HG03442 (cell line): Measurements from ENCODE around the gene STUB1.
A peak's percentile ranks its signal among the peaks of the same experiment; 100 is the strongest.

Experiments used
- ATAC-seq: cut with Tn5 transposase; IDR thresholded peaks from one replicate; pipeline ENCODE4 v1.9.1; 2021; ENCODE audit warnings: mild to moderate bottlenecking, moderate library complexity; ENCODE audit not compliant: unreplicated experiment

Gene STUB1

DNA sequence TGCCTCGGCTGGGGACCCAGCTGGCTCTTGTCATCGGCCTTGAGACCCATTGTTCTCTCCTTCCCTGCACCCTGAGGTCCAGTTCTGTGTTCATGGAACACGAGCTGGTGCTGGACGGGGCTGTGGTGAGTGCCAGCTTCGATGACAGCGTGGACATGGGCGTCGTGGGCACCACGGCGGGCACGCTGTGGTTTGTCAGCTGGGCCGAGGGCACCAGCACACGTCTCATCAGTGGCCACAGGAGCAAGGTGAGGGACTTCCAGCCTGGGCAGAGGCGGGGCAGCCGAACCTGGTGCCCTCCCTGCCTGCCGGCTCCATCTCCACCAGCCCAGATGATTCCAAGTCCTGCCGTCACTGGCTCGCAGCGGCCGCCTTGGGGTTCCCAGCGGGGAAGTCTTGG, 17.6 kb upstream of the STUB1 start:
- no peak for ATAC-seq

DNA sequence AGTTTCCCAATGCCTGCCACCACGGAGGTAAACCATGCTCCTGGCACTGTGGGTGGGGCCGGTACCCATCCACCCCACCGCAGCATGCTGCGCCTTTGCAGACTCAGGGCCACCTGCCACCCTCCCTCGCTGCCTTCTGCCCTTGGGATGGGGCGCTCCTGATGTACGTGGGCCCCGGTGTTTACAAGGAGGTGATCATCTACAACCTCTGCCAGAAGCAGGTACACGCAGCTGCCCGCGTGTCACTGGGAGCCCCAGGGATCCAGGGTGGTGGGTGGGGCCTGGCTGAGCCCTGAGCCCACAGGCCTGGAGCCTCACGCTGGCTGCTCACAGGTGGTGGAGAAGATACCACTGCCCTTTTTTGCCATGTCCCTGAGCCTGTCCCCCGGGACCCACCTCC, 13.6 kb upstream of the STUB1 start:
- no peak for ATAC-seq

DNA sequence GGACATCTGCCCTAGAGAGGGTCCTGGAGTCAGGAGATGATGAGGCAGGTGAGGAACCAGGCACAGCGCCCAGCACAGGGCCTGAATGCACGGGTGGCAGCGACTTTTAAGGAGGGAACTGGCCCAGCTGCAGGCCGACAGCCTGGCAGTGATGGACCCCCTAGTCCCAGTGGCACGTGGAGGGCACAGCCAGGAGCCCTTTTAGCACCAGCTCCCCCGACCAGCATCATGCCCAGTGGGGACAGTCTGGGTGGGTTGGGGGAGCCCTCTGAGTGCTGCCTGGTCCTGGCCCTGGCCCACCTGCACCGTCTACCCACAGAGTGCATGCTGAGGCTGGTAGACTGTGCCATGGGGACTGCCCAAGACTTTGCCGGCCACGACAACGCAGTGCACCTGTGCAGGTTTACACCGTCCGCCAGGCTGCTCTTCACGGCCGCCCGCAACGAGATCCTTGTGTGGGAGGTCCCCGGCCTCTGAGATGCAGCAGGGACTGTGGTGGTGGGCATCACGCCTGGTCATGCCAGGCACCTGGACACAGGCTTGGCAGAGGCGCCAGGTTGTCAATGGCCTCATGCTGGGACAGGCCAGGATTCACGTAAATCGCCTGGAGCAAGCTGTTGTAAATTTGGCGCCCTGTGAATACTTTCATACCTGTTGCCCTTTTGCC, 13.0 kb upstream of the STUB1 start:
- no peak for ATAC-seq

DNA sequence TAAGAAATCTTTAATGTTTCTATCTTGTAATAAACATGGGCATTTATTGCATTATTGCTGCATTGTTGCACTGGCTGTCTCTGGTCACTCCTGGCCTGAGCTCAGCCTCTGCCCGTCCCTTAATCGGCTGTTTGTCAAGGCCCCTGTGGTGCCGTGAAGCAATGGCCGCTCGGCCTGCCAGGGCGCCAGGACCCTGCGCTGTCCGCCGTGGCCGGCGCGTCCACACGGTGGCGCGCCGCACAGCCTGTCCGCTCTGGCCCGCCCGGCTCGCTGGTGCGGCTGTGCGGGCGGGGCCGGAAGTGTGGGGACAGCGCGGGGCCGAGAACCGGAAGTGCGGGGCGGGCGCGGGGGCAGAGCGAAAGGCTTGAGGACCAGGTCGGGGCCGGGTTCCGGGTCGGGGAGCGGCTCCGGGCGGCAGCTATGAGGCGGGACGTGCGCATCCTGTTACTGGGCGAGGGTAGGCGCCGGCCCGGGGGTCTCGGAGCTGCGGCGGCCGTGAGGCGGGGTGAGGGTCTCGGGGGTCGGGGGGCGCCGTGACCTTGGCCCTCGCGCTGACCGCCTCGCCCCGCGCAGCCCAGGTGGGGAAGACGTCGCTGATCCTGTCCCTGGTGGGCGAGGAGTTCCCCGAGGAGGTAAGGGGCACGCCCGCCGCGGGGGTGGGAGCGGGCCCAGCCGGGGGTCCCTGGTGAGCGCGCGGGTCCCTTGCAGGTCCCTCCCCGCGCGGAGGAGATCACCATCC, 12.3 kb upstream of the STUB1 start, which contains the start of gene RHOT2:
Gene RHOT2 (plus strand): TSS at position 353 of the 739 bp plus-strand sequence. CDS start 68 bp downstream, at position 421.
- ATAC-seq: peak; percentile 83

DNA sequence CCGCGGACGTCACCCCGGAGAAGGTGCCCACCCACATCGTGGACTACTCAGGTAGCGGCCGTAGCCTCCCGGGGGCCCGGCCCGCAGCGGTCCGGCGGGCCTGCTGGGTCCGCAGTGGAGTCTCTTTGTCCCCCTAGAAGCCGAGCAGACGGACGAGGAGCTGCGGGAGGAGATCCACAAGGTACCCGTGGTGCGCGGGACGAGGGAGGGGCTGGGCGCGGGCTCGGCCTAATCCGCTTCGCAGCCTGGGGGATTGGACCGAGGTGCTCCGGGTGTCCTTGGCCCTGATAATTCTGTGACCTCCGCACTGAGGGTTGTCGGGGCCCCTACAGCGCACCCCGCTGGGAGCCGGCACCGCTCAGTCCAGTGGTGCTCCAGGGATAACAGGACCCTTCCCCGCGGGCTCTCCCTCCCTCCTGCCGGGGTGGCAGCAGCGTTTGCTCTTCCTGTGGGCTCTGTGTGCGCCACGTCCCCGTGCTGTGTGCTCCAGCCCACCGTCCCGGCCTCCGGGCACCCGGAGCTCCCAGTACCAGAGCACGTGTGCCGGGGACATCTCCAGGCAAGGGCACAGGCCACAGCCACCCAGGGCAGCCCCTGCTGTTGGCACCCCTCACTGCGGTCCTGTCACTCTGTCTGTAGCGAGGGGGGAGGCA, 11.6 kb upstream of the STUB1 start:
- ATAC-seq: no peak

DNA sequence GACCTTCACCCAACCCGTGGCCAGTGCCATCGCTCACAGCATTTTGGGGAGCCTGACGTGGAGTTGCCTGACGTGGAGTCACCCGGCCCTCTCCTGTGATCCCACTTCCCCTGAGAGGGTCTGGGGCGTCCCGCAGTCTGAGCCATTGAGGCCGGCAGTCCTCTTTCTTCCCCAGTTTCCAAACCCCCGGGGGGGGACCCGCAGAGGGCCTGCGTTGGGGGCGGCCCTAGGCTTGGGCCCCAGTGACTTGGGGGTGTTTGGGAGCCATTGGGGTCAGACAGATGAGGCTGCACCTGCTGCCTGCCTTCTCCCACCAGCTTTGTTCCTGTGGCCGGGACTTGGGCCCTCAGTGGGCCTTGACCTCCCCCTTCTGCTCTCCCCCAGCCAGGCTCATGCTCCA, 10.5 kb upstream of the STUB1 start:
- no peak for ATAC-seq

DNA sequence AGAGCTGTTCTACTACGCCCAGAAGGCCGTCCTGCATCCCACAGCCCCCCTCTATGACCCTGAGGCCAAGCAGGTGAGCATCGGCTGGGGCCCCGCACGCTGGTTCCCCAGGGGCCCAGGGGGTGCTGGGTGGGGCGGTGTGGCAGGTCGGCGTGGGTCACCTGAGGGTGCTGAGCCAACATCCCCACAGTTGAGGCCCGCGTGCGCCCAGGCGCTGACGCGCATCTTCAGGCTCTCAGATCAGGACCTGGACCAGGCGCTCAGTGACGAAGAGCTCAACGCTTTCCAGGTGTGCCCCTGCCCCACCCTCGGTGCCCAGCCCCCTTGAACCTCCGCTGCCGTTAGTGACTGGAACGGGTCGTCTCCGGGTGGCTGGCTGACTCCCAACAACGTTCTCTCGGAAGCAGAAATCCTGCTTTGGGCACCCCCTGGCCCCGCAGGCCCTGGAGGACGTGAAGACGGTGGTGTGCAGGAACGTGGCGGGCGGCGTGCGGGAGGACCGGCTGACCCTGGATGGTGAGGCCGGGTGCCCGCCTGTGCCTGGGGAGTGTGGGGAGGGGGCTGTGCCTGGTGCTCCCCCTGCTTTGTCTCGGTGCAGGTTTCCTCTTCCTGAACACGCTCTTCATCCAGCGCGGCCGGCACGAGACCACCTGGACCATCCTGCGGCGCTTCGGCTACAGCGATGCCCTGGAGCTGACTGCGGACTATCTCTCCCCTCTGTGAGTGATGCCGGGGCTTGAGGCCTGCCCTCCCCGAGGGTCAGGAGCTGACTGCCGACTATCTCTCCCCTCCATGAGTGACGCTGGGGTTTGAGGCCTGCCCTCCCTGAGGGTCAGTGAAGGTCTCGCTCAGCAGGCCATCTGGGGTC, 9.5 kb upstream of the STUB1 start:
- ATAC-seq: no peak

DNA sequence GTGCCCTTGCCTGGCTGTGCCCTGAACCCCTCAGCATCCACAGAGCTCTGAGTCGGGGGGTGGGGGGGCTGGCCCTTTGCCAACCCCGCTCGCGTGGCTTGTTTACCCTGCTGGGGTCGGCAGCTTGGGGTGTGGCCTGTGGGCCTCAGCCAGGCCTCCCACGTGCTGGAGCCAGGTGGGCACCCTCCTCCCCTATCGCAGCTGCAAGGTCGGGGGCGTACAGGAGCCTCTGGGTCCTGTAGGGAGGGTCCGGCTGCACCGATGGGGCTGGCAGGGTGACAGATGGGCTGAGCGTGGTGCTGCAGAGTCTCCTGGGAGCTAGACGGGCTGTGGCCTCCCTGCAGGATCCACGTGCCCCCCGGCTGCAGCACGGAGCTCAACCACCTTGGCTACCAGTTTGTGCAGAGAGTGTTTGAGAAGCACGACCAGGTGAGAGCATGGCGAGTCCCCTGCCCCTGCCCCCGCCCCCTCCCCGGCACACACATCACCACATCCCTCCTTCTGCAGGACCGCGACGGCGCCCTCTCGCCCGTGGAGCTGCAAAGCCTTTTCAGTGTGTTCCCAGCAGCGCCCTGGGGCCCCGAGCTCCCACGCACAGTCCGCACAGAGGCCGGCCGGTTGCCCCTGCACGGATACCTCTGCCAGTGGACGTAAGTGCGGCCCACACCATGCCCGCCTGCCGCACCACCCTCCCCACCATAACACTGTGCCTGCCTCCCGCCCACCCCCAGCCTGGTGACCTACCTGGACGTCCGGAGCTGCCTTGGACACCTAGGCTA, 8.7 kb upstream of the STUB1 start:
- no peak for ATAC-seq

DNA sequence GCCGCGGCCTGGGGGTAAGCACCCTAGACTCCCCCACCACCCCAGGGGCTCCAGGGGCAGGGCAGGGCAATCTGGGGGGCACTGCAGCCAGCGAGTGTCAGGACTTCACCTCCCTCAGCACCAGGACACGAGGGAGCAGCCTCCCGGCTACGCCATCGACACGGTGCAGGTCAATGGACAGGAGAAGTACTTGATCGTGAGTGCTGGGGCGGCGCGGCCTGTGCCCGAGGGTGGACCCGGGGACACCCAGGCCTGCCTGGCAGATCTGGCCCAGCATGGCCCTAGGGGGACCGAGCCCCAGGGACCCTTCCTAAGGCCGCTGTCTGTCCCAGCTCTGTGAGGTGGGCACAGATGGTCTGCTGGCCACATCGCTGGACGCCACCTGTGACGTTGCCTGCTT, 7.8 kb upstream of the STUB1 start:
- ATAC-seq: no peak

DNA sequence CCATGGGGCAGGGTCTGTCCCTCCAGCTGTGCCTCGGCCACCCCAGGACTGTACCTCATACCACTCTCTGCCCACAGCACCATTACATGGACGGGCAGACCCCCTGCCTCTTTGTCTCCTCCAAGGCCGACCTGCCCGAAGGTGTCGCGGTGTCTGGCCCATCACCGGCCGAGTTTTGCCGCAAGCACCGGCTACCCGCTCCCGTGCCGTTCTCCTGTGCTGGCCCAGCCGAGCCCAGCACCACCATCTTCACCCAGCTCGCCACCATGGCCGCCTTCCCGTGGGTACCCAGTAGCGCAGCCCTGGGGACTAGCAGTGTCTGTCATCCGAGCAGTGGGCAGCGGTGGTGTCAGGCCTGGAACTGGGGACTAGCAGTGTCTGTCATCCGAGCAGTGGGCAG, 7.4 kb upstream of the STUB1 start:
- ATAC-seq: no peak

DNA sequence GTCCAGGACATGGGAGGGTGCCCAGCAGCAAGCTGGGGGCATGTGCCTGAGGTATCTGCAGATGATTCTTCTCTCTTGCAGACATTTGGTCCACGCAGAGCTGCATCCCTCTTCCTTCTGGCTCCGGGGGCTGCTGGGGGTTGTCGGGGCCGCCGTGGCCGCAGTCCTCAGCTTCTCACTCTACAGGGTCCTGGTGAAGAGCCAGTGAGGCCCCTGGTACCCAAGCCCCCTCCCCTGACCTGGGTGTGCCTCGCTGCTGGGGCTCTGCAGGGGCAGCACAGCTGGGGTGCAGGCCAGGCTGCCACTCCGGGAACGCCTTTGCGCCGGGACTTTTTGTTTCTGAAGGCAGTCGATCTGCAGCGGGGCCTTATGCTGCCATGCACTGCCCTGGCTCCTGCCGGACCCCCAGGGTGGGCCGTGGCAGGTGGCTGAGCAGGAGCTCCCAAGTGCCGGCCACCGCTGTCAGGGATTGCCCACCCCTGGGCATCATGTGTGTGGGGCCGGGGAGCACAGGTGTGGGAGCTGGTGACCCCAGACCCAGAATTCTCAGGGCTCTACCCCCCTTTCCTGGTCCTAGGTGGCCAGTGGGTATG, 6.7 kb upstream of the STUB1 start:
- no peak for ATAC-seq

DNA sequence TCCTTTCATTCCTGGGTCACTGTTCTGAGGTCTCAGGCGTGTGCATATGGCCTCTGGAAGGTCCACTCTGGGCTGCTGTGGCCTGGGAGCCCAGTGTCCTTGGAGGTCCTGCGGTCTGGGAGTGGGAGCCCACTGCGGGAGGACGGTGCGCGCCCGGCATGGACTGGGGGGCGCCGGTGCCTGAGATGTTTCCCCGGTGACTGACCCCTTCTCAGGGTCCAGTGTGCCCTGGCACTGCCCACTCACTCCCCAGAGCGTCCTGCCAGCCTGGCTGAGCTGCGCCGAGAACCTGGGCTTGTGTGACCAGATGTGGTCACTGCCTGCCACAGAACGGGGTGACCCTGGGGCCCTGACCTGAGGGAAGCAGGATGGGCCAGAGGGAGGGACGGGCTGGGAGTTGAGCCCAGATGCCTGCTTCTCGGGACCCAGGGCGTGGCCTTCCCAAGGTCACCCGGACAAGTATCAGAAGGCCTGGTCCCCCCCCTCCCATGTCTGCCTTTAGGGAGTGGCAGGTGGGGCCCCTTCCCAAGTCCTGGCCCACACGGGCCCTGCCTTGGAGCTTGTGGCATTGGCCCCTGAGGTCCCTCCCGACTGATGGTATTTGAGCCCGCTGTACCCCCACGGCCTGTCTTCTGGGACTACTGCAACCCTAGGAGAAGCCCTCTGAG, 5.9 kb upstream of the STUB1 start:
- ATAC-seq: no peak

DNA sequence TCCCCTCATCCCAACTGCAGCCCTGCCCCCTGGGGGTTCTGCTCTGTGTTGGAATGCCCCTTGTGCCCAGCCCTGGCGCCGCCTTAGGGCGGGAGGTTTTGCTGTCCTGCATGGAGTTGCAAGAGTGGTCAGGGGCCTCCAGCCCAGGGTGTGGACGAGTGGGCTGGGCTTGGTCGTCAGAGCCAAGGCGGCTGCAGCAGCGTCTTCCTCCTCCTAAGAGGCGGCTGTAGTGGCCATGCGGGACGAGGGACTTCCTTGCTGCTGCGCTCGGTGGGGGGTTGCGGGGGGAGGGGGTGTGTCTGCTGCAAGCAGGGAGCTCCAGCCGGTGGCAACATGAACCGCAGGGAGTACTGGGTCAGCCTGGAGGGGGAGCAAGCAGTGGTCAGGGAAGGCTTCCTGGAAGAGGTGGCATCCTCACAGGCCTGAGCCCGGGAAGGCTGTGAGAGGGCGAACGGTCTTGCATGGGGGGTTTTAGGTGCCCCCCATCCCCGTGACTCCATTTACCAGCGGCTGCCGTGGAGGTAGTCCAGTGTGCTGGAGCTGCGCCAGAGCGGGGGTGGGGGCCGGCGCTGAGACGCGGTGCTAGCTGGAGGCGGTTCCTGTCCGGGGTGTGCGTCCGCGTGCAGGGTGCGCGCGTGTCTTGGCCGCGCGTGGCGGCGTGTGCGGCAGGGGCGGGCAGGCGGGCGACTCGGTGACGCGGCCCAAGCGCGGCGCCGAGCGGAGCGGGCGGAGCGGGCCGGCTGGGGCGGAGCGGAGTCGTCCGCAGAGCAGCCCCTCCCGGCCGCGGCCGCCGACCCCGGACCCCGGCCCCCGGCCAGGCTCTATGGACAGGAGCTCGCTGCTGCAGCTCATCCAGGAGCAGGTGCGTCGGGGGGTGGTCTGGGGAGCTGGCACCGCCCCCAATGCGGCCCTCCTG, 5.0 kb upstream of the STUB1 start, which contains the start of gene RHBDL1:
Gene RHBDL1 (plus strand): TSS at position 704 of the 916 bp plus-strand sequence. CDS start 120 bp downstream, at position 824.
- no peak for ATAC-seq

DNA sequence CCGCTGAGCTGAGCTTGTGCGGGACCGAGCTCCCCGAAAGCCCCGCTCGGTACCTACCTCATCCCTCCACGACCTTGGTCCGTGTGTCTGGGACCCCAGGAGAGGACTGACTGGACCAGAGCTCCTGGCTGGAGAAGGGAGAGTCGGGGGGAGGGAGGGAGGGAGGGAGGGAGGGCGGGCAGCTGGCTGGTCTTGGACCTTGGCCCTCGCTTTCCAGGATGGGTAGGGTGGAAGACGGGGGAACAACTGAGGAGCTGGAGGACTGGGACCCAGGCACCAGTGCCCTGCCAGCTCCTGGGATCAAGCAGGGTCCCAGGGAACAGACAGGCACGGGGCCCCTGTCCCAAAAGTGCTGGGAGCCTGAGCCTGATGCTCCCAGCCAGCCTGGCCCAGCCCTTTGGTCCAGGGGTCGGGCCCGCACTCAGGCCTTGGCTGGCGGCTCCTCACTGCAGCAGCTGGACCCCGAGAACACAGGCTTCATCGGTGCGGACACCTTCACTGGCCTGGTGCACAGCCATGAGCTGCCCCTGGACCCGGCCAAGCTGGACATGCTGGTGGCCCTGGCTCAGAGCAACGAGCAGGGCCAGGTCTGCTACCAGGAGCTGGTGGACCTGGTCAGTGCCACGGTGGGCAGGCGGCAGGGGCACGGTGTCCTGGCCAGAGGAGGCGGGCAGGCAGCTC, 4.2 kb upstream of the STUB1 start:
- no peak for ATAC-seq

DNA sequence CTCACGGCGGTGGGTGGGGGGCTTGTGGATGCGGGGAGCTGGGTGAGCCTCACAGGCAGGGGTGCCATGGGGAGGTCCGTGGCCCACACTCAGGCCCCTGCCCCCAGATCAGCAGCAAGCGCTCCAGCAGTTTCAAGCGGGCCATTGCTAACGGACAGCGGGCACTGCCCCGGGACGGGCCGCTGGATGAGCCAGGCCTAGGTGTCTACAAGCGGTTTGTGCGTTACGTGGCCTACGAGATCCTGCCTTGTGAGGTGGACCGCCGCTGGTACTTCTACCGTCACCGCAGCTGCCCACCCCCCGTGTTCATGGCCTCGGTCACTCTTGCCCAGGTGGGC, 3.7 kb upstream of the STUB1 start:
- ATAC-seq: no peak

DNA sequence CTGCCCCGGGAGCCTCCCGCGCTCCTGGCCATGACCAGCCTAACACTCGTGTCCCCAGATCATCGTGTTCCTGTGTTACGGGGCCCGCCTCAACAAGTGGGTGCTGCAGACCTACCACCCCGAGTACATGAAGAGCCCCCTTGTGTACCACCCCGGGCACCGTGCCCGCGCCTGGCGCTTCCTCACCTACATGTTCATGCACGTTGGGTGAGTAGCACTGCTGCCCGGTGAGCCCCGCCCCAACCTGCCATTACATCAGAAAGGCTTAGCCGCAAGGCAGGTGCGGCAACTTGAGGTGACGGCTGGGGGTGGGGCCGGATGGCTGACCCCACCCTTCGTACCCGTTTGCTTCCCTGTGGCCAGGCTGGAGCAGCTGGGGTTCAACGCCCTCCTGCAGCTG, 3.3 kb upstream of the STUB1 start:
- no peak for ATAC-seq

DNA sequence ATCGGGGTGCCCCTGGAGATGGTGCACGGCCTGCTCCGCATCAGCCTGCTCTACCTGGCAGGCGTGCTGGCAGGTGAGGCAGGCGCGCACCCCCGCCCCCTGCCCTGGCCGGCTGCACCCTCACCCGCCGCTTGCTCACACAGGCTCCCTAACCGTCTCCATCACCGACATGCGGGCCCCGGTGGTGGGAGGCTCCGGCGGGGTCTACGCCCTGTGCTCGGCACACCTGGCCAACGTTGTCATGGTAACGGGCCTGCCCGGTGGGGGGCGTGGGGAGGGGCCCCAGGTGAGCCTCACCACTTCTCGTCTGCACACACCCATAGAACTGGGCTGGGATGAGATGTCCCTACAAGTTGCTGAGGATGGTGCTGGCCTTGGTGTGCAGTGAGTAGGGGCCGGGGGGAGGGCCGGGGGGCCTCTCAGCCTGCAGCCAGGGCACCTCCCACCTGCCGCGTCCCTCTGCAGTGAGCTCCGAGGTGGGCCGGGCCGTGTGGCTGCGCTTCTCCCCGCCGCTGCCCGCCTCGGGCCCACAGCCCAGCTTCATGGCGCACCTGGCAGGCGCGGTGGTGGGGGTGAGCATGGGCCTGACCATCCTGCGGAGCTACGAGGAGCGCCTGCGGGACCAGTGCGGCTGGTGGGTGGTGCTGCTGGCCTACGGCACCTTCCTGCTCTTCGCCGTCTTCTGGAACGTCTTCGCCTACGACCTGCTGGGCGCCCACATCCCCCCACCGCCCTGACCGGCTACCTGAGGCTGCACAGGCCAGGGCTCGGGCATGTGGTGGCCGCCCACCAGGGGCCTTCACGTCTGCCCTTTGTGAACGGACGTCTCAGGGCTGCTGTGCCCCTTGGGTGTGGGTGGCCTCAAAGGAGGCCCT, 2.7 kb upstream of the STUB1 start:
- ATAC-seq: no peak
